NCI-H345 (cell line): ENCODE measurements around the gene CCDC107.

ENCODE experiments used
- DNase-seq: peaks from one replicate; lab custom pipeline; 2025; lab: John Stamatoyannopoulos, UW

Gene CCDC107

GRCh38 chr9:35703906-35704672 lies 46.0 kb downstream of the CCDC107 start:
- no peak for DNase-seq

GRCh38 chr9:35705372-35705771 lies 47.3 kb downstream of the CCDC107 start:
- DNase-seq, result no peak

- DNase-seq, result no peak
These were observed 47.8 kb downstream of the CCDC107 start for GRCh38 chr9:35705836-35706430.

DNA sequence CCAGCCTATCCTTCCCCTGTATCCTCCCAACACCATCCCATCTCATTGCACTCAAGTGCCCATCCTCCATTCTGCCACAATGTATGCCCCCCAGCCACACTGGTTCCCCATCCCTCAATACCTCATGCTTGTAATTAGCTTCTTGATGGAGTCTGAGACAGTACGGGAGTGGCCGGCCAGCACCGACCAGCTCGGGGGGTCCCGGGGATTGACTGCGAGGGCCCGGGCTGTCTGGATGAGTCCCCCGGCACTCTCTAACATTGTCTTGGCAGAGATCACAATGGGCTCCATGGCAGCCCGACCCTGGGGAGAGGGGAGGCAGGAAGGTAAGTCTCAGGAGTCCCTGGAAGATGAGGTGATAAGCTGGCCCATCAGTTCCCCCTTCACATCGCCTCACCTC lies 48.9 kb downstream of the CCDC107 start:
- DNase-seq, result no peak

DNA sequence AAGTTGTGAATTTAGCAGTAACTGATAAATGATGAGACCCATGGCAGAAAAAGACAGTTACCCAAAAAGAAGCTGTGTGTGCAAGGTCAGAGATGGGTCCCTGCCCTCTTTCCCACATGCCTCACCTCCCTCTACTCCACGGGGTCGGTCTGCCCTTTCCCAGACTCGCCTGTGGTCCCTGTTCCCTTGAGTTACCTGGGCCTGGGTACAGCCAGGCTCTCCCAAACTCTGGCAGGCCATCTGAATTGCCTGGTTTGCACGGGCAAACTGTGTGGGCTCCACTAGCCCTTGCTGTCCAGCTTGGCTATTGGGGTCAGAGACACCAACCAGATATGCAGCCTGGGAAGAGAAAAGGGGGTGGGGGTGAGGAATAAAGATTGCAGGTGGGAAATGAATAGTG lies 50.1 kb downstream of the CCDC107 start:
- no peak for DNase-seq

DNA sequence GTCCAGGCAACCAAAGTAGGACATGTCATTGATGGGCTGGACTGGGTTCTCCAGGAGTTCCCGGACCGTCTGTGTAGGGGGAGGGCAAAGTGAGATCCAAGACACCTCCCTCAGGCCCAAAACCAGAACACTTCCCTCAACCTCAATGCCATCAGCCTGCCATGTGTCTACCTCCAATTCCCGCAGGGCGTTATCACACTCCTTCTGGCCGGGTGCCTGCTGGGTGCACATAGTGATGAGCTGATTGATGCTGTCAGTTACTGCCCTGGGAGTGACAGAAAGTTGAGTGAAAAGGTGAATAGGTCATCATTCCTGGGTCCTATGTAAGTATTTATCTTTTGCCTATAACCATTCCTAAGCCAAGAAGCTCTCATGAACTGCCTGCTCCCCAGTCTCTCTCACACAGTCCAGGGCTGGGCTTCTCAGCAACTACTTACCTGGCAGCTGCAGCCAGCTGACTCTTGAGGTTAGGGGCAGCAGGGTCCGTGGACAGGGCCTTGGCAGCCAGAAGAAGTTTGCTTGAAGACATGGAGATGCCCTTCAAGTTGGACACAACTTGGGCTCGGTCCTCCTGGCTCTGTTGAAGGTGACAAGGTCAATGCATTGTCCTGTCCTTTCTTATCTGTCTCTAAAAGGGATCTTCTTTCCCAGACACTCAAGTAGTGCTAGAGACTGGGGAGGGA lies 52.9 kb downstream of the CCDC107 start:
- DNase-seq, result no peak
